RWPE1 (cell line): ENCODE measurements around the gene ZBTB42.

ENCODE experiments used
- CTCF ChIA-PET: fragments of 350-600 bp; sonication (Branson Sonifier 250); formaldehyde crosslinking; extraction: SDS; loops from one replicate; lab custom pipeline; 2021; lab: Yijun Ruan, JAX
- POLR2A ChIA-PET: fragments of 400-600 bp; formaldehyde crosslinking; extraction: SDS; loops from one replicate; lab custom pipeline; 2020; ENCODE audit warnings: antibody characterized with exemption; ENCODE audit not compliant: low non-redundant PET; lab: Yijun Ruan, JAX
- DNase-seq: peaks from one replicate; pipeline ENCODE4 v3.0.0; 2012; ENCODE audit warnings: low spot score
- H3K27ac ChIP-seq: fragments of 450-650 bp; 2 replicates; pipeline ENCODE4 v1.5.1; 2017
- CTCF ChIP-seq: fragments of 450-650 bp; conservative IDR thresholded peaks from 2 replicates; pipeline ENCODE4 v1.5.1; 2017; ENCODE audit warnings: low read depth, mild to moderate bottlenecking

The ZBTB42 gene

DNA sequence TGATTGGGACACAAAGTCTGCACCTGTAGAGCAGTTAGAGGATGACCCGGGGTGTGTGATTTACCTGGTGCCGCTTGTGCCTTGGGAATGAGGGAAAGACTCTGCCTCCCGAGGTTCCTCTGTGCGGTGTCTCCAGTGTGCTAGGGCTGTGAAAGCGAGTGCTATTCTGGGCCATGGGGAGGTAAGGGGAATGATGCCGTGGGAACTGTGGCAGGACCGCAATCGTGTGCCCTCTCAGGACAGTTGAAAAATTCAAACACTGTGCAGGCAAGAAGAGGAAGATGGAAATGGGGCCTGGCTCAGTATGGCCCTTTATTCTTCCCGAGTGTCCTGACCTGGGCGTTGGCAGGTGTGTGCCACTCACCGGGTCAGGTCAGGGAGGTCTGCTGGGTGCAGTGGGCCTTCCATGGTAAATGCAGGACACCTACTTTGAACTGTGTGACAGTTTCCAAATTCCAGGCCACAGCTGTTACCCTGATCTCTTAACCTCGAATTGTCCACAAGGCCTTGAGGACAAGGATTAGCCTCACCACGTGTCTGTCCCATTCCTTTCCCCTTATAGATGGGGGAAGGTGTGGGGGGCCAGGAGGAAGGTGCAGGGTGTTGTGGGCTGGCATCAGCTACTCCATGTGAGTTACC, 46.6 kb upstream of the ZBTB42 start:
- peak overlapping the region; percentile 94 for H3K27ac ChIP-seq
- no peak for DNase-seq
- CTCF ChIA-PET = no interaction called here
- POLR2A ChIA-PET = interaction anchor here (1.0 kb wide), 1 partner anchor 18 kb away, joined by 3 read pairs; no protein-coding TSS in a partner anchor
- no peak for TF ChIP-seq CTCF

GRCh38 chr14:104755621-104756020, 45.3 kb upstream of the ZBTB42 start:
- no peak for DNase-seq
- no peak for TF ChIP-seq CTCF
- CTCF ChIA-PET = no interaction called here
- POLR2A ChIA-PET = no interaction called here
- H3K27ac ChIP-seq = peak overlapping the region; percentile 94

GRCh38 chr14:104756477-104757237, 44.2 kb upstream of the ZBTB42 start:
- ChIA-PET CTCF (interaction anchor here (0.6 kb wide), 1 partner anchor 11 kb away, joined by 3 read pairs; no protein-coding TSS in a partner anchor), POLR2A (no interaction called here)
- no peak for TF ChIP-seq CTCF
- H3K27ac ChIP-seq = peak overlapping the region; percentile 94
- DNase-seq = no peak

DNA sequence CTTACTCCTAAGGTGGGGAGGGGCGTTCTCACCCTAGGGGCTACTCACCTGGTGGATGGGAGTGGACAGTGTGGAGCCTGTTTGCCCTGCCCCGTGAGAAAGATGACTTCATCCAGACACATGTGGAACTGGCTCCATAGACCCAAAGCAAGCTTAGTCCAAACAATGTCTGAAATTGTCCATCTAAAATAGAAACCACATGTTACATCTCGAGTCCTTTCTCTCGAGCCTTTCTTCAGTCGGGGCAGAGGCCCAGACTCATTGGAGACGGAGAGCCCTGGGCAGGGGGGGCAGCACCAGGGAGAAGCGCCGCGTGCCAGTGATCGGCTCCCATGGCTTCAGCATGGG, 43.7 kb upstream of the ZBTB42 start:
- peak overlapping the region; percentile 31 for H3K27ac ChIP-seq
- no peak for DNase-seq
- ChIA-PET POLR2A (no interaction called here), CTCF (interaction anchor here (0.6 kb wide), 1 partner anchor 11 kb away, joined by 3 read pairs; no protein-coding TSS in a partner anchor)
- TF ChIP-seq CTCF = no peak

DNA sequence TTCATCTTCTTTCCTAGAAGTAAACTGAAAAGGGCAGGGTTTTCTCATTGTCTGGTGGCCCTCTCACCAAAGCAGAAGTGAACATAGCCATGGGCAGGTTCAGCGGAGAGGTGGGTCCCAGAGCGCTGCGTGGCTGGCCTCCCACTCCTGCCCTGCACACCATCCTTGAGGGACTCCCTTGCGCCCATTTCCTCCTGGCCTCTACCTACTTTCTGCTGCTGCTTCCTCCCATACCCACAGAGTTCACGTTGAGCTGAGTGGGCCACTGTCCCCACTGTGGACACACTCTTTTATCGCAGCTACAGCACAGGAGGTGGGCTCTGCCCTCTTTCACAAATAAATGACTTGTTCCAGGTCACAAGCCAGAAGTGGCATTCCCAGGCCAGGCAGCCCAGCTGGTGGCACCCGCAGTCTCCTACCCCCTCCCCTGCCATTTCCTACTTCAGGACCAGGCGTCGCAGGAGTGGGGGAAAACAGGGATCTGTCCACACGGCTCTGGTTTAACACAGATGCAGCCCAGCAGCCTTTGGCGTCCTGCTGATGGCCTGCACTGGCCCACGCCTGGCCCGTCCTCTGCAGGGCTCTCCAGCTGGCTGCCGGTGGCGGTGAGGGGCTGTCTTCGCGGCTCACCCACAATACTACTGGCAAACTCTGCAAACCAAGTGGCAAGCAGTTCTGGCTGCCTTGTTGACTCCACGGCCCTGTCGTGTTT, 43.1 kb upstream of the ZBTB42 start:
- ChIA-PET CTCF (no interaction called here), POLR2A (no interaction called here)
- H3K27ac ChIP-seq = peak overlapping the region; percentile 31
- no peak for TF ChIP-seq CTCF
- no peak for DNase-seq
